HepG2 (cell line): ENCODE measurements around the gene BBS9. TPM values are rescaled to one million over a fixed set of nuclear protein-coding genes. Genes with fewer than 3 reads are reported as not detected.

Experiments
- ATAC-seq: fragments of 200-7000 bp; cut with Tn5 transposase; 3 replicates; pipeline ENCODE4 v1.9.1; 2020; ENCODE audit warnings: mild to moderate bottlenecking, moderate library complexity
- BruUV-seq: library from RNA; stranded (reverse); fragments of 400-500 nt; replicated peaks from 2 replicates; lab custom pipeline; 2021; lab: Mats Ljungman, UMichigan
- CTCF ChIA-PET: fragments of 300-600 bp; formaldehyde crosslinking; extraction: SDS; loops from one replicate; lab custom pipeline; 2021; ENCODE audit warnings: low total read pairs, inconsistent platforms, low intra/inter-chr PET ratio; lab: Yijun Ruan, JAX
- POLR2A ChIA-PET: fragments of 350-600 bp; sonication (Branson Sonifier 250); formaldehyde crosslinking; loops from one replicate; lab custom pipeline; 2020; ENCODE audit warnings: antibody characterized with exemption, inconsistent platforms; lab: Yijun Ruan, JAX
- DNase-seq: peaks from one replicate; pipeline ENCODE4 v3.0.0-alpha.2; 2015; ENCODE audit warnings: low spot score
- FAIRE-seq: peaks from 3 replicates; lab custom pipeline; 2011; peaks lifted over from hg19 to GRCh38; lab: Jason Lieb, UNC
- H2AFZ ChIP-seq: one replicate; pipeline ENCODE4 v1.6.1; 2011; ENCODE audit warnings: low read length, inconsistent platforms
- H3K27ac ChIP-seq: fragments of 300-600 bp; 3 replicates; pipeline ENCODE4 v1.8.0; 2011; ENCODE audit warnings: mixed run types, mild to moderate bottlenecking, mixed read lengths, low read length, inconsistent platforms; ENCODE audit not compliant: insufficient read depth; ENCODE audit errors: extremely low read length
- H3K27me3 ChIP-seq, 2 experiments: fragments of 200-600 bp in 1 of 2; 2 replicates in 1 of 2; 3 replicates in 1 of 2; pipeline versions ENCODE4 v1.6.0 to v1.8.0; 2011; ENCODE audit warnings: low read length in 2 of 2, mild to moderate bottlenecking in 2 of 2, moderate library complexity in 2 of 2, inconsistent platforms in 1 of 2; ENCODE audit not compliant: insufficient read depth in 2 of 2, control insufficient read depth in 1 of 2
- H3K36me3 ChIP-seq, 2 experiments: fragments of 200-600 bp in 1 of 2; replicated peaks in 1 of 2; 2 replicates in 1 of 2; 3 replicates in 1 of 2; pipeline versions ENCODE4 v1.5.1 to v1.8.0; 2011; ENCODE audit warnings: low read length in 2 of 2, inconsistent platforms in 1 of 2; ENCODE audit not compliant: insufficient read depth in 2 of 2, control insufficient read depth in 1 of 2
- H3K4me1 ChIP-seq: 2 replicates; pipeline ENCODE4 v1.5.1; 2012; ENCODE audit warnings: low read length, inconsistent platforms; ENCODE audit not compliant: insufficient read depth
- H3K4me2 ChIP-seq: 2 replicates; pipeline ENCODE4 v1.6.0; 2011; ENCODE audit warnings: low read depth, low read length, inconsistent platforms
- H3K4me3 ChIP-seq, 3 experiments: fragments of 200-600 bp in 1 of 3; sonication (generic), shearing (Covaris generic) in 1 of 3; replicated peaks in 1 of 3; 2 replicates each; pipeline ENCODE4 v1.5.1; 2011 to 2016; ENCODE audit warnings: low read length in 3 of 3, inconsistent platforms in 2 of 3, low read depth in 2 of 3, mild to moderate bottlenecking in 2 of 3, control low read depth in 1 of 3, mixed read lengths in 1 of 3; ENCODE audit not compliant: insufficient read depth in 1 of 3
- H3K79me2 ChIP-seq: one replicate; pipeline ENCODE4 v1.6.1; 2011; ENCODE audit warnings: low read length, inconsistent platforms; ENCODE audit not compliant: insufficient read depth
- H3K9ac ChIP-seq: 2 replicates; pipeline ENCODE4 v1.6.0; 2011; ENCODE audit warnings: mild to moderate bottlenecking, low read depth, low read length, inconsistent platforms; ENCODE audit not compliant: insufficient read depth
- H3K9me3 ChIP-seq: 2 replicates; pipeline ENCODE4 v1.5.1; 2012; ENCODE audit warnings: mild to moderate bottlenecking, low read length
- H4K20me1 ChIP-seq: 2 replicates; pipeline ENCODE4 v1.6.0; 2011; ENCODE audit warnings: inconsistent platforms, mild to moderate bottlenecking, low read length, moderate library complexity; ENCODE audit not compliant: insufficient read depth
- BHLHE40 ChIP-seq: IDR thresholded peaks from 2 replicates; pipeline ENCODE4 v1.6.1; 2011; ENCODE audit warnings: low read length, improper control_type of control experiment
- HNRNPLL ChIP-seq: fragments of 200-400 bp; formaldehyde crosslinking; IDR thresholded peaks from 2 replicates; pipeline ENCODE4 v1.6.1; 2017; ENCODE audit warnings: mild to moderate bottlenecking, low read depth, low read length; ENCODE audit not compliant: poor library complexity, severe bottlenecking
- SALL2 ChIP-seq: sonication (generic); formaldehyde crosslinking; IDR thresholded peaks from 2 replicates; pipeline ENCODE4 v1.8.1; 2023; ENCODE audit warnings: mild to moderate bottlenecking, missing genetic modification reagents, inconsistent platforms
- SP140L ChIP-seq: sonication (generic); formaldehyde crosslinking; IDR thresholded peaks from 2 replicates; pipeline ENCODE4 v1.4.0; 2020; ENCODE audit warnings: missing genetic modification reagents, borderline replicate concordance
- TAF1 ChIP-seq: sonication (generic); formaldehyde crosslinking; IDR thresholded peaks from 2 replicates; pipeline ENCODE4 v1.4.0; 2020; ENCODE audit warnings: missing genetic modification reagents
- ZNF224 ChIP-seq: sonication (generic); formaldehyde crosslinking; IDR thresholded peaks from 2 replicates; pipeline ENCODE4 v1.5.0; 2020; ENCODE audit warnings: mild to moderate bottlenecking, missing genetic modification reagents
- ZNF430 ChIP-seq: sonication (generic); formaldehyde crosslinking; IDR thresholded peaks from 2 replicates; pipeline ENCODE4 v1.9.0; 2021; ENCODE audit warnings: mild to moderate bottlenecking, missing genetic modification reagents
- ZNF484 ChIP-seq: sonication (generic); formaldehyde crosslinking; IDR thresholded peaks from 2 replicates; pipeline ENCODE4 v1.5.1; 2020; ENCODE audit warnings: mild to moderate bottlenecking, low read depth, missing genetic modification reagents, borderline replicate concordance
- ZSCAN20 ChIP-seq: sonication (generic); formaldehyde crosslinking; IDR thresholded peaks from 2 replicates; pipeline ENCODE4 v1.4.0; 2020; ENCODE audit warnings: missing genetic modification reagents, mild to moderate bottlenecking, borderline replicate concordance
- WGBS: methylation state at CpG from one replicate; pipeline ENCODE4 v1.1.6; 2017; ENCODE audit warnings: low lambda C conversion rate; 5-methylcytosine and 5-hydroxymethylcytosine counted together
- in situ Hi-C: cut with HindIII; loops from 2 replicates; pipeline ENCODE4 v1.10.0; 2017; ENCODE audit warnings: low pct_unique_long_range_greater_than_20kb; ENCODE audit not compliant: extremely low pct_ligation_motif_present
- intact Hi-C: fragments of 100-400 bp; cut with micrococcal nuclease; formaldehyde crosslinking; loops from one replicate; pipeline ENCODE4 v1.10.0; 2022; ENCODE audit not compliant: unreplicated experiment
- polyA plus RNA-seq, 8 experiments: library from polyadenylated mRNA; depleted of rRNA in 3 of 8; stranded (reverse) in 7 of 8; unstranded in 1 of 8; fragments of >200 nt; fragmentation: Illumina TruSeq in 4 of 8; extraction: Trizol in 4 of 8; gene quantifications; 2 replicates each; pipeline versions ENCODE4 v1.2.1 to v1.2.3, GENCODE V29; 2011 to 2016; ENCODE audit warnings: low read depth in 4 of 8, missing spikeins in 1 of 8, mixed read lengths in 1 of 8; ENCODE audit not compliant: insufficient read depth in 1 of 8
- total RNA-seq, 5 experiments: library from RNA; depleted of rRNA; stranded (reverse); fragments of >200 nt; fragmentation: Illumina TruSeq; extraction: Trizol; gene quantifications; 2 replicates each; pipeline ENCODE4 v1.2.3, GENCODE V29; 2016; ENCODE audit warnings: low read depth in 1 of 5
- TF ChIP-seq, protein P1 (sequence below): IDR thresholded peaks from 2 replicates; pipeline ENCODE4 v1.6.1; 2016; ENCODE audit warnings: low read depth, control low read depth
- TF ChIP-seq, protein P2 (sequence below): IDR thresholded peaks from 2 replicates; pipeline ENCODE4 v1.4.0; 2020; ENCODE audit warnings: mild to moderate bottlenecking, missing genetic modification reagents
- TF ChIP-seq, protein P3 (sequence below): sonication (generic); formaldehyde crosslinking; conservative IDR thresholded peaks from 2 replicates; pipeline ENCODE4 v1.8.0; 2022; ENCODE audit warnings: low read depth, missing genetic modification reagents

The BBS9 gene
- total and polyA plus RNA-seq, 2 of the 13 experiments (the other 11 are each of a cell fraction or from before 2014, with no cell fraction given) = 5.1 to 7.8 TPM

- Histone ChIP-seq H3K9ac (no peak overlapping the region), H2AFZ (no peak overlapping the region), H4K20me1 (no peaks in the 10 kb centered on the region), H3K79me2 (no peaks in the 10 kb centered on the region), H3K4me2 (no peak overlapping the region), H3K4me3 (no peak overlapping the region), H3K4me1 (peaks cover 9% of the 10 kb centered on the region; the same call in 1 of the 2 replicates), H3K9me3 (no peaks in the 10 kb centered on the region), H3K36me3 (no peaks in the 10 kb centered on the region), H3K27me3 (peaks cover 0 to 1% of the 10 kb centered on the region in 2 experiments; a peak in 1 of 5 replicates), H3K27ac (no peak overlapping the region)
- intact Hi-C loops (no loop called here), in situ Hi-C loops (no loop called here)
- no peak for DNase-seq
- WGBS = 54% methylated on average over 4 of the region's 4 CpGs
- ChIA-PET CTCF (no interaction called here), POLR2A (no interaction called here)
- ATAC-seq = no peak
- TF ChIP-seq ZNF430 (no peak), ZNF484 (no peak), TAF1 (no peak), SP140L (CRISPR knock-in tag) (no peak), BHLHE40 (no peak), HNRNPLL (no peak), SALL2 (CRISPR knock-in tag) (no peak), ZSCAN20 (CRISPR knock-in tag) (no peak), ZNF224 (CRISPR knock-in tag) (no peak)
- TF ChIP-seq, protein P1, sequence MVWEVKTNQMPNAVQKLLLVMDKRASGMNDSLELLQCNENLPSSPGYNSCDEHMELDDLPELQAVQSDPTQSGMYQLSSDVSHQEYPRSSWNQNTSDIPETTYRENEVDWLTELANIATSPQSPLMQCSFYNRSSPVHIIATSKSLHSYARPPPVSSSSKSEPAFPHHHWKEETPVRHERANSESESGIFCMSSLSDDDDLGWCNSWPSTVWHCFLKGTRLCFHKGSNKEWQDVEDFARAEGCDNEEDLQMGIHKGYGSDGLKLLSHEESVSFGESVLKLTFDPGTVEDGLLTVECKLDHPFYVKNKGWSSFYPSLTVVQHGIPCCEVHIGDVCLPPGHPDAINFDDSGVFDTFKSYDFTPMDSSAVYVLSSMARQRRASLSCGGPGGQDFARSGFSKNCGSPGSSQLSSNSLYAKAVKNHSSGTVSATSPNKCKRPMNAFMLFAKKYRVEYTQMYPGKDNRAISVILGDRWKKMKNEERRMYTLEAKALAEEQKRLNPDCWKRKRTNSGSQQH (CRISPR knock-in tag) = no peak
- TF ChIP-seq, protein P2, sequence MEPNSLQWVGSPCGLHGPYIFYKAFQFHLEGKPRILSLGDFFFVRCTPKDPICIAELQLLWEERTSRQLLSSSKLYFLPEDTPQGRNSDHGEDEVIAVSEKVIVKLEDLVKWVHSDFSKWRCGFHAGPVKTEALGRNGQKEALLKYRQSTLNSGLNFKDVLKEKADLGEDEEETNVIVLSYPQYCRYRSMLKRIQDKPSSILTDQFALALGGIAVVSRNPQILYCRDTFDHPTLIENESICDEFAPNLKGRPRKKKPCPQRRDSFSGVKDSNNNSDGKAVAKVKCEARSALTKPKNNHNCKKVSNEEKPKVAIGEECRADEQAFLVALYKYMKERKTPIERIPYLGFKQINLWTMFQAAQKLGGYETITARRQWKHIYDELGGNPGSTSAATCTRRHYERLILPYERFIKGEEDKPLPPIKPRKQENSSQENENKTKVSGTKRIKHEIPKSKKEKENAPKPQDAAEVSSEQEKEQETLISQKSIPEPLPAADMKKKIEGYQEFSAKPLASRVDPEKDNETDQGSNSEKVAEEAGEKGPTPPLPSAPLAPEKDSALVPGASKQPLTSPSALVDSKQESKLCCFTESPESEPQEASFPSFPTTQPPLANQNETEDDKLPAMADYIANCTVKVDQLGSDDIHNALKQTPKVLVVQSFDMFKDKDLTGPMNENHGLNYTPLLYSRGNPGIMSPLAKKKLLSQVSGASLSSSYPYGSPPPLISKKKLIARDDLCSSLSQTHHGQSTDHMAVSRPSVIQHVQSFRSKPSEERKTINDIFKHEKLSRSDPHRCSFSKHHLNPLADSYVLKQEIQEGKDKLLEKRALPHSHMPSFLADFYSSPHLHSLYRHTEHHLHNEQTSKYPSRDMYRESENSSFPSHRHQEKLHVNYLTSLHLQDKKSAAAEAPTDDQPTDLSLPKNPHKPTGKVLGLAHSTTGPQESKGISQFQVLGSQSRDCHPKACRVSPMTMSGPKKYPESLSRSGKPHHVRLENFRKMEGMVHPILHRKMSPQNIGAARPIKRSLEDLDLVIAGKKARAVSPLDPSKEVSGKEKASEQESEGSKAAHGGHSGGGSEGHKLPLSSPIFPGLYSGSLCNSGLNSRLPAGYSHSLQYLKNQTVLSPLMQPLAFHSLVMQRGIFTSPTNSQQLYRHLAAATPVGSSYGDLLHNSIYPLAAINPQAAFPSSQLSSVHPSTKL = no peak
- TF ChIP-seq, protein P3, sequence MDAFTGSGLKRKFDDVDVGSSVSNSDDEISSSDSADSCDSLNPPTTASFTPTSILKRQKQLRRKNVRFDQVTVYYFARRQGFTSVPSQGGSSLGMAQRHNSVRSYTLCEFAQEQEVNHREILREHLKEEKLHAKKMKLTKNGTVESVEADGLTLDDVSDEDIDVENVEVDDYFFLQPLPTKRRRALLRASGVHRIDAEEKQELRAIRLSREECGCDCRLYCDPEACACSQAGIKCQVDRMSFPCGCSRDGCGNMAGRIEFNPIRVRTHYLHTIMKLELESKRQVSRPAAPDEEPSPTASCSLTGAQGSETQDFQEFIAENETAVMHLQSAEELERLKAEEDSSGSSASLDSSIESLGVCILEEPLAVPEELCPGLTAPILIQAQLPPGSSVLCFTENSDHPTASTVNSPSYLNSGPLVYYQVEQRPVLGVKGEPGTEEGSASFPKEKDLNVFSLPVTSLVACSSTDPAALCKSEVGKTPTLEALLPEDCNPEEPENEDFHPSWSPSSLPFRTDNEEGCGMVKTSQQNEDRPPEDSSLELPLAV (CRISPR knock-in tag) = no peak
- no TSS peak for BruUV-seq
- FAIRE-seq = no peak
Observed at GRCh38 chr7:33630359-33630758, 501.0 kb downstream of the BBS9 start.
